Activated CD4-positive, alpha-beta memory T cell treated with anti-CD3 and anti-CD28 coated beads for 36 hours (primary cell): ENCODE results near the gene RBM44. TPM values are rescaled to one million over a fixed set of nuclear protein-coding genes. Genes with fewer than 3 reads are reported as not detected.
"Not testable (repeated sequence)": the region's sequence is repeated elsewhere in the genome, so short reads cannot be mapped to it uniquely, and the experiment has no call there.

Experiments
- CTCF ChIA-PET: fragments of 350-600 bp; sonication (Branson Sonifier 250); formaldehyde crosslinking; loops from one replicate; lab custom pipeline; 2021; ENCODE audit warnings: antibody characterized with exemption, inconsistent platforms; lab: Charles Lee
- POLR2A ChIA-PET: fragments of 350-600 bp; sonication (Branson Sonifier 250); formaldehyde crosslinking; loops from one replicate; lab custom pipeline; 2021; ENCODE audit warnings: antibody characterized with exemption; lab: Charles Lee
- DNase-seq: peaks from one replicate; pipeline ENCODE4 v3.0.0-alpha.2; 2020
- H3K27ac Mint-ChIP-seq: one replicate; pipeline ENCODE4 v1.8.0; 2021; ENCODE audit warnings: mixed read lengths
- H3K27me3 Mint-ChIP-seq: one replicate; pipeline ENCODE4 v1.8.0; 2021; ENCODE audit warnings: mixed read lengths
- H3K36me3 Mint-ChIP-seq: one replicate; pipeline ENCODE4 v1.8.0; 2021; ENCODE audit warnings: mixed read lengths
- H3K4me1 Mint-ChIP-seq: one replicate; pipeline ENCODE4 v1.8.0; 2021; ENCODE audit warnings: low read depth, mixed read lengths
- H3K4me3 Mint-ChIP-seq: one replicate; pipeline ENCODE4 v1.8.0; 2021; ENCODE audit warnings: mild to moderate bottlenecking, mixed read lengths
- H3K9me3 Mint-ChIP-seq: one replicate; pipeline ENCODE4 v1.8.0; 2021; ENCODE audit warnings: mixed read lengths
- intact Hi-C: fragments of 100-400 bp; cut with micrococcal nuclease; formaldehyde crosslinking; loops from one replicate; pipeline ENCODE4 v1.15.1; 2023
- total RNA-seq, 2 experiments: library from RNA; stranded (reverse); gene quantifications; one replicate each; pipeline ENCODE4 v1.2.3, GENCODE V29; 2021

The RBM44 gene
- total RNA-seq, 2 experiments from 2014 or later = 0.69 to 0.75 TPM

- intact Hi-C loops, H3K4me3 Mint-ChIP-seq, H3K27me3 Mint-ChIP-seq, H3K27ac Mint-ChIP-seq, H3K4me1 Mint-ChIP-seq, POLR2A ChIA-PET, DNase-seq, CTCF ChIA-PET: not testable (repeated sequence)
- peaks cover 30% of the 10 kb centered on the region for H3K9me3 Mint-ChIP-seq
- H3K36me3 Mint-ChIP-seq = peaks cover 65% of the 10 kb centered on the region
These were observed 14.9 kb upstream of the RBM44 start for GRCh38 chr2:237783678-237784077.

GRCh38 chr2:237786936-237787335 is 11.6 kb upstream of the RBM44 start:
- no peak overlapping the region for H3K4me3 Mint-ChIP-seq

GRCh38 chr2:237790353-237790752 is 8.2 kb upstream of the RBM44 start:
- H3K9me3 Mint-ChIP-seq = peaks cover 13% of the 10 kb centered on the region
- H3K4me3 Mint-ChIP-seq = no peak overlapping the region
- peaks cover 3% of the 10 kb centered on the region for H3K4me1 Mint-ChIP-seq
- H3K27me3 Mint-ChIP-seq = no peaks in the 10 kb centered on the region
- peaks cover 15% of the 10 kb centered on the region for H3K36me3 Mint-ChIP-seq
- no peak overlapping the region for H3K27ac Mint-ChIP-seq
- no peak for DNase-seq
- CTCF ChIA-PET = no interaction called here
- POLR2A ChIA-PET = no interaction called here
- intact Hi-C loops = no loop called here

More at GRCh38 chr2:237786936-237787335, 11.6 kb upstream of the RBM44 start:
- Mint-ChIP-seq H3K4me1 (peaks cover 3% of the 10 kb centered on the region), H3K27ac (no peak overlapping the region), H3K36me3 (peaks cover 36% of the 10 kb centered on the region), H3K27me3 (no peaks in the 10 kb centered on the region), H3K9me3 (peaks cover 26% of the 10 kb centered on the region)
- CTCF ChIA-PET = interaction anchor here (1.5 kb wide), 1 partner anchor 21 kb away, joined by 3 read pairs; no protein-coding TSS in a partner anchor
- intact Hi-C loops = no loop called here
- no peak for DNase-seq
- POLR2A ChIA-PET = no interaction called here

GRCh38 chr2:237791977-237792727 is 6.4 kb upstream of the RBM44 start:
- intact Hi-C loops = no loop called here
- ChIA-PET POLR2A (interaction anchor here (0.6 kb wide), 1 partner anchor 119 kb away, joined by 3 read pairs; no protein-coding TSS in a partner anchor), CTCF (no interaction called here)
- Mint-ChIP-seq H3K27me3 (no peaks in the 10 kb centered on the region), H3K4me3 (no peak overlapping the region), H3K4me1 (peaks cover 3% of the 10 kb centered on the region), H3K9me3 (peaks cover under 1% of the 10 kb centered on the region), H3K27ac (no peak overlapping the region), H3K36me3 (peaks cover 3% of the 10 kb centered on the region)
- DNase-seq = no peak

GRCh38 chr2:237797253-237797652 is 1.3 kb upstream of the RBM44 start:
- intact Hi-C loops = no loop called here
- no peak for DNase-seq
- peaks cover 8% of the 10 kb centered on the region for H3K36me3 Mint-ChIP-seq

GRCh38 chr2:237799060-237799428 is 465 bp downstream of the RBM44 start:
- no peaks in the 10 kb centered on the region for H3K27me3 Mint-ChIP-seq
- no peak overlapping the region for H3K4me3 Mint-ChIP-seq
- POLR2A ChIA-PET = no interaction called here
- H3K9me3 Mint-ChIP-seq = peaks cover 9% of the 10 kb centered on the region
- no peak for DNase-seq
- no peak overlapping the region for H3K27ac Mint-ChIP-seq
- peaks cover 8% of the 10 kb centered on the region for H3K36me3 Mint-ChIP-seq
- H3K4me1 Mint-ChIP-seq = no peaks in the 10 kb centered on the region
- CTCF ChIA-PET = no interaction called here
- intact Hi-C loops = no loop called here

More at GRCh38 chr2:237797253-237797652, 1.3 kb upstream of the RBM44 start:
- Mint-ChIP-seq H3K4me1 (no peaks in the 10 kb centered on the region), H3K27me3 (no peaks in the 10 kb centered on the region), H3K9me3 (peaks cover 9% of the 10 kb centered on the region), H3K4me3 (no peak overlapping the region), H3K27ac (no peak overlapping the region)
- CTCF ChIA-PET = no interaction called here
- POLR2A ChIA-PET = no interaction called here

- DNase-seq = no peak
- no peaks in the 10 kb centered on the region for H3K27me3 Mint-ChIP-seq
- peaks cover 8% of the 10 kb centered on the region for H3K36me3 Mint-ChIP-seq
- H3K9me3 Mint-ChIP-seq = peaks cover 9% of the 10 kb centered on the region
- H3K27ac Mint-ChIP-seq = no peak overlapping the region
- CTCF ChIA-PET = no interaction called here
- no peaks in the 10 kb centered on the region for H3K4me1 Mint-ChIP-seq
- no peak overlapping the region for H3K4me3 Mint-ChIP-seq
- POLR2A ChIA-PET = no interaction called here
- intact Hi-C loops = no loop called here
These were observed 2.9 kb downstream of the RBM44 start for GRCh38 chr2:237801466-237801865.

GRCh38 chr2:237806334-237806733 is 7.8 kb downstream of the RBM44 start:
- intact Hi-C loops = no loop called here
- no peaks in the 10 kb centered on the region for H3K27me3 Mint-ChIP-seq
- ChIA-PET POLR2A (no interaction called here), CTCF (no interaction called here)
- no peak overlapping the region for H3K4me3 Mint-ChIP-seq
- H3K27ac Mint-ChIP-seq = no peak overlapping the region
- no peaks in the 10 kb centered on the region for H3K36me3 Mint-ChIP-seq
- H3K4me1 Mint-ChIP-seq = no peaks in the 10 kb centered on the region
- H3K9me3 Mint-ChIP-seq = no peaks in the 10 kb centered on the region
- DNase-seq = no peak

- intact Hi-C loops = loop anchor here (5.0 to 10.0 kb wide), 3 partner anchors 83 to 381 kb away; no protein-coding TSS in a partner anchor
These were observed 17.1 kb downstream of the RBM44 start for GRCh38 chr2:237815637-237816036.

GRCh38 chr2:237816531-237816930 is 18.0 kb downstream of the RBM44 start:
- intact Hi-C loops = loop anchor here (5.0 to 10.0 kb wide), 3 partner anchors 84 to 382 kb away; no protein-coding TSS in a partner anchor
- ChIA-PET CTCF (no interaction called here), POLR2A (no interaction called here)
- Mint-ChIP-seq H3K27me3 (no peaks in the 10 kb centered on the region), H3K9me3 (no peaks in the 10 kb centered on the region), H3K4me1 (peaks cover 32% of the 10 kb centered on the region), H3K27ac (no peak overlapping the region), H3K4me3 (no peak overlapping the region), H3K36me3 (no peaks in the 10 kb centered on the region)
- DNase-seq = no peak

More at GRCh38 chr2:237815637-237816036, 17.1 kb downstream of the RBM44 start:
- no peaks in the 10 kb centered on the region for H3K27me3 Mint-ChIP-seq
- no peak for DNase-seq
- peaks cover 32% of the 10 kb centered on the region for H3K4me1 Mint-ChIP-seq
- ChIA-PET POLR2A (no interaction called here), CTCF (no interaction called here)
- H3K27ac Mint-ChIP-seq = peak overlapping the region; percentile 26
- no peaks in the 10 kb centered on the region for H3K9me3 Mint-ChIP-seq
- H3K4me3 Mint-ChIP-seq = no peak overlapping the region
- H3K36me3 Mint-ChIP-seq = no peaks in the 10 kb centered on the region

- no peaks in the 10 kb centered on the region for H3K27me3 Mint-ChIP-seq
- intact Hi-C loops = loop anchor here (5.0 to 10.0 kb wide), 3 partner anchors 86 to 383 kb away; no protein-coding TSS in a partner anchor
- peaks cover 33% of the 10 kb centered on the region for H3K4me1 Mint-ChIP-seq
- no peak for DNase-seq
- no peak overlapping the region for H3K4me3 Mint-ChIP-seq
- peaks cover 2% of the 10 kb centered on the region for H3K36me3 Mint-ChIP-seq
- H3K9me3 Mint-ChIP-seq = no peaks in the 10 kb centered on the region
- ChIA-PET CTCF (no interaction called here), POLR2A (no interaction called here)
- H3K27ac Mint-ChIP-seq = no peak overlapping the region
These were observed 19.5 kb downstream of the RBM44 start for GRCh38 chr2:237818066-237818473.

GRCh38 chr2:237819231-237819630 is 20.7 kb downstream of the RBM44 start:
- H3K27me3 Mint-ChIP-seq = no peaks in the 10 kb centered on the region
- H3K36me3 Mint-ChIP-seq = peaks cover 2% of the 10 kb centered on the region
- H3K4me1 Mint-ChIP-seq = peaks cover 37% of the 10 kb centered on the region
- ChIA-PET POLR2A (interaction anchor here (0.7 kb wide), 1 partner anchor 175 kb away, joined by 4 read pairs; no protein-coding TSS in a partner anchor), CTCF (no interaction called here)
- H3K27ac Mint-ChIP-seq = no peak overlapping the region
- H3K9me3 Mint-ChIP-seq = no peaks in the 10 kb centered on the region
- intact Hi-C loops = loop anchor here (5.0 to 10.0 kb wide), 3 partner anchors 87 to 384 kb away; no protein-coding TSS in a partner anchor
- no peak overlapping the region for H3K4me3 Mint-ChIP-seq
- DNase-seq = no peak
